ENCODE results near the gene LRRTM4. TPM values are rescaled to one million over a fixed set of nuclear protein-coding genes. Genes with fewer than 3 reads are reported as not detected.

LRRTM4 gene
- polyA plus RNA-seq, 1 of the 3 experiments (the other 2 are of a cell fraction): 0.10 TPM

DNA sequence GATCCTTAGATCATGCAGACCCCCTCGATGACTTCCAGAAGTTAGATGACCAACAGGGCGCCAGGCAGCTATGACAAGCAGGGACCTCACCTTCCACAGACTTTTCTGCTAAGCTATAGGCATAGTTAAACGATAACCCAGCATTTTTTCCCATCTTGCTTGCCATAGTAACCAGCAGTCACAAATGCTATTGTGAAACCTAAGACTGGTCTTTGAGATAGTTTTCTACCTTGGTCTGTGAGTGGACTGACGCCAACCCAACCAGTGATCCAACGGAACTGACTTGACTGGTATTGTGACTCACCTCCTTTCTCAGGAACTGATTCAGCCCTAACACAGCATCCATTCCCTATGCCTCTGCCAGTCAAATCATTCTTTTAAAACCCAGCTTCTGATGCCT, 361.2 kb downstream of the LRRTM4 start:
- no peaks in the 10 kb centered on the region for H3K27me3 ChIP-seq (ENCODE audit: insufficient read depth)
- TF ChIP-seq, protein P1, sequence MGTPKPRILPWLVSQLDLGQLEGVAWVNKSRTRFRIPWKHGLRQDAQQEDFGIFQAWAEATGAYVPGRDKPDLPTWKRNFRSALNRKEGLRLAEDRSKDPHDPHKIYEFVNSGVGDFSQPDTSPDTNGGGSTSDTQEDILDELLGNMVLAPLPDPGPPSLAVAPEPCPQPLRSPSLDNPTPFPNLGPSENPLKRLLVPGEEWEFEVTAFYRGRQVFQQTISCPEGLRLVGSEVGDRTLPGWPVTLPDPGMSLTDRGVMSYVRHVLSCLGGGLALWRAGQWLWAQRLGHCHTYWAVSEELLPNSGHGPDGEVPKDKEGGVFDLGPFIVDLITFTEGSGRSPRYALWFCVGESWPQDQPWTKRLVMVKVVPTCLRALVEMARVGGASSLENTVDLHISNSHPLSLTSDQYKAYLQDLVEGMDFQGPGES (IDR thresholded peaks at IDR 0.05; ENCODE audit: low read depth, low read length): no peak
- TF ChIP-seq FOSL2 (IDR thresholded peaks at IDR 0.05; ENCODE audit: borderline replicate concordance, low read depth): peak; percentile 17; the same call in 1 of the 2 replicates
- H3K4me1 ChIP-seq (ENCODE audit: control insufficient read depth in 1 of 2, insufficient read depth in 2 of 2, low read depth in 1 of 2, low read length in 1 of 2): no peaks in the 10 kb centered on the region; a peak in 1 of 4 replicates
- no peaks in the 10 kb centered on the region for H3K79me2 ChIP-seq (ENCODE audit: insufficient read depth)
- CTCF ChIA-PET: no interaction called here
- no peak for DNase-seq
- no peak overlapping the region for H2AFZ ChIP-seq (ENCODE audit: low read depth)
- H3K36me3 ChIP-seq (replicated peaks in 1 of 2; ENCODE audit: control insufficient read depth in 1 of 2, insufficient read depth in 2 of 2, low read length in 1 of 2): no peaks in the 10 kb centered on the region
- H3K4me3 ChIP-seq (ENCODE audit: low read depth in 2 of 2, low read length in 1 of 2): no peak overlapping the region
- POLR2A ChIA-PET: no interaction called here
- H3F3A ChIP-seq (replicated peaks; ENCODE audit: insufficient read depth): peaks cover 5% of the 10 kb centered on the region
- 14% methylated on average over 5 of the region's 5 CpGs for WGBS (ENCODE audit: low lambda C conversion rate)
- peak overlapping the region in 1 of 2 experiments; percentile 30; a peak in 1 of 4 replicates for H3K27ac ChIP-seq (ENCODE audit: low read depth in 2 of 2, low read length in 1 of 2)
- H3K9me3 ChIP-seq: no peaks in the 10 kb centered on the region; the same call in 1 of the 2 replicates
- no peaks in the 10 kb centered on the region for H4K20me1 ChIP-seq (ENCODE audit: insufficient read depth)
- no peaks in the 10 kb centered on the region for H3K9me2 ChIP-seq
- H3K4me2 ChIP-seq: no peak overlapping the region
- H3K9ac ChIP-seq: no peak overlapping the region

DNA sequence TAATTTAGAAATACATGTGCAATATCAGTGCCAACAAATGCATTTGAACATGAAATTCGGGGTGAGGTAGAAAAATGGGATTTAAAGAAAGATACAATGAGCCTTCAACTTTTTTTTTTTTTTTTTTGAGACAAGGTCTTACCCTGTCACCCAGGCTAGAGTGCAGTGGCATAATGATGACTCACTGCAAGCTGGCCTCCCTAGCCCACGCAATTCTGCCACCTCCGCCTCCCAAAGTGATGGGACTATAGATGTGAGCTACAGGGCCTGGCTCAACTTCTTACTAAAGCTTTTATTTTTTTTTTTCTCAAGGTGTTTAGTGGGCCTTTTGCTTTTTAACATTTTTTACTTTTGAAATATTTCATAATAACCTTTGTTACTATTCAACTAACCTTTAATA, 365.6 kb downstream of the LRRTM4 start:
- peaks cover 3% of the 10 kb centered on the region for H3F3A ChIP-seq (replicated peaks; ENCODE audit: insufficient read depth)
- no peaks in the 10 kb centered on the region; a peak in 1 of 4 replicates for H3K4me1 ChIP-seq (ENCODE audit: control insufficient read depth in 1 of 2, insufficient read depth in 2 of 2, low read depth in 1 of 2, low read length in 1 of 2)
- no peaks in the 10 kb centered on the region for H4K20me1 ChIP-seq (ENCODE audit: insufficient read depth)
- CTCF ChIA-PET: interaction anchor here (0.6 to 1.0 kb wide), 3 partner anchors 53 to 262 kb away, joined by 3 to 4 read pairs (median 3); no protein-coding TSS in a partner anchor
- H3K27me3 ChIP-seq (ENCODE audit: insufficient read depth): no peaks in the 10 kb centered on the region
- H3K9me2 ChIP-seq: no peaks in the 10 kb centered on the region
- no peak overlapping the region for H3K9ac ChIP-seq
- H3K27ac ChIP-seq (ENCODE audit: low read depth in 2 of 2, low read length in 1 of 2): no peak overlapping the region
- no peak overlapping the region for H3K4me3 ChIP-seq (ENCODE audit: low read depth in 2 of 2, low read length in 1 of 2)
- H3K9me3 ChIP-seq: no peaks in the 10 kb centered on the region; the same call in 1 of the 2 replicates
- no peak overlapping the region for H3K4me2 ChIP-seq
- no peak for TF ChIP-seq SIN3A (IDR thresholded peaks at IDR 0.05; ENCODE audit: borderline replicate concordance, low read depth, low read length)
- no peak for TF ChIP-seq MEF2A (IDR thresholded peaks at IDR 0.05; ENCODE audit: borderline replicate concordance, low read depth)
- TF ChIP-seq EP300 (IDR thresholded peaks at IDR 0.05; ENCODE audit: borderline replicate concordance in 1 of 2, low read depth in 1 of 2, low read length in 1 of 2): no peak
- TF ChIP-seq JUND (IDR thresholded peaks at IDR 0.05): no peak
- no peak for TF ChIP-seq POLR2AphosphoS5 (IDR thresholded peaks at IDR 0.05; ENCODE audit: low read depth, low read length)
- no peak for TF ChIP-seq MXI1 (IDR thresholded peaks at IDR 0.05; ENCODE audit: low read depth, low read length)
- TF ChIP-seq USF1 (IDR thresholded peaks at IDR 0.05; ENCODE audit: borderline replicate concordance, low read depth): no peak
- TF ChIP-seq YY1 (IDR thresholded peaks at IDR 0.05; ENCODE audit: low read depth): no peak
- TF ChIP-seq NFIC (IDR thresholded peaks at IDR 0.05; ENCODE audit: borderline replicate concordance): no peak
- TF ChIP-seq, protein P2, sequence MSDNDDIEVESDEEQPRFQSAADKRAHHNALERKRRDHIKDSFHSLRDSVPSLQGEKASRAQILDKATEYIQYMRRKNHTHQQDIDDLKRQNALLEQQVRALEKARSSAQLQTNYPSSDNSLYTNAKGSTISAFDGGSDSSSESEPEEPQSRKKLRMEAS (IDR thresholded peaks at IDR 0.05; ENCODE audit: low read depth): no peak
- no peak for TF ChIP-seq TAF1 (IDR thresholded peaks at IDR 0.05; ENCODE audit: borderline replicate concordance, low read depth, low read length)
- no peak for TF ChIP-seq CHD2 (IDR thresholded peaks at IDR 0.05; ENCODE audit: low read length, partially characterized antibody)
- TF ChIP-seq TCF12 (IDR thresholded peaks at IDR 0.05): no peak
- H2AFZ ChIP-seq (ENCODE audit: low read depth): no peak overlapping the region
- H3K79me2 ChIP-seq (ENCODE audit: insufficient read depth): no peaks in the 10 kb centered on the region
- WGBS (ENCODE audit: low lambda C conversion rate): 34% methylated on average over 3 of the region's 3 CpGs
- POLR2A ChIA-PET: no interaction called here
- H3K36me3 ChIP-seq (replicated peaks in 1 of 2; ENCODE audit: control insufficient read depth in 1 of 2, insufficient read depth in 2 of 2, low read length in 1 of 2): no peaks in the 10 kb centered on the region
- DNase-seq: no peak

Measured in SK-N-SH (cell line).